Body of pancreas (tissue), 4 donors: Measurements from ENCODE around the gene BCL11B. TPM values are rescaled to one million over a fixed set of nuclear protein-coding genes. Genes with fewer than 3 reads are reported as not detected.

Experiments
- ATAC-seq: fragments of 150-250 bp; one replicate; pipeline ENCODE4 v1.9.1; 2016
- DNase-seq, 4 donors: peaks; one replicate each; pipeline ENCODE4 v3.0.0-alpha.2; 2019
- H3K27ac ChIP-seq, 4 donors: fragments of 200-600 bp; sonication (generic); 1 replicate in 3 of 4; 2 replicates in 1 of 4; pipeline versions ENCODE4 v1.5.1 to v1.6.1; 2016 to 2019; ENCODE audit warnings: mild to moderate bottlenecking in 1 of 4, mixed read lengths in 1 of 4, moderate library complexity in 1 of 4
- H3K27me3 ChIP-seq, 2 donors: fragments of 200-600 bp; sonication (generic); one replicate each; pipeline ENCODE4 v1.6.0; 2016; ENCODE audit warnings: mild to moderate bottlenecking in 1 of 2
- H3K36me3 ChIP-seq, 2 donors: fragments of 200-600 bp; sonication (generic); replicated peaks in 1 of 2; 2 replicates each; pipeline ENCODE4 v1.5.1; 2016; ENCODE audit warnings: low read depth in 2 of 2; ENCODE audit not compliant: insufficient read depth in 1 of 2
- H3K4me1 ChIP-seq: fragments of 200-600 bp; sonication (generic); one replicate; pipeline ENCODE4 v1.6.0; 2016
- H3K4me3 ChIP-seq, 2 donors: fragments of 200-600 bp; sonication (generic); 1 replicate in 1 of 2; 2 replicates in 1 of 2; pipeline ENCODE4 v1.5.1; 2016 to 2019
- H3K9me3 ChIP-seq, 3 donors: fragments of 200-600 bp; sonication (generic); 1 replicate in 2 of 3; 2 replicates in 1 of 3; pipeline ENCODE4 v1.5.1; 2016
- POLR2A ChIP-seq, 3 donors: fragments of 450-650 bp; IDR thresholded peaks; one replicate each; pipeline ENCODE4 v1.6.1; 2016; ENCODE audit warnings: antibody characterized with exemption in 3 of 3, mild to moderate bottlenecking in 2 of 3
- WGBS, 2 donors: methylation state at CpG; one replicate each; pipeline ENCODE4 v1.1.5; 2017; 5-methylcytosine and 5-hydroxymethylcytosine counted together
- intact Hi-C: fragments of 100-400 bp; cut with DNase I; formaldehyde crosslinking; loops from one replicate; pipeline ENCODE4 v1.15.1; 2023
- total RNA-seq, 2 donors: library from RNA; depleted of rRNA; stranded (reverse); fragments of >200 nt; gene quantifications; one replicate each; pipeline ENCODE4 v1.1.0, GENCODE V29; 2016
- TF ChIP-seq, protein P1 (sequence below), 7 experiments: fragments of 450-650 bp in 4 of 7; fragments of 200-600 bp in 3 of 7; sonication (generic) in 3 of 7; IDR thresholded peaks; one replicate each; pipeline ENCODE4 v1.5.1; 2016 to 2019; ENCODE audit warnings: antibody characterized with exemption in 7 of 7

The BCL11B gene
- total RNA-seq, 2 donors from 2014 or later = 0.78 TPM; not detected in 1

GRCh38 chr14:99159341-99160340 is 112.4 kb downstream of the BCL11B start:
- Histone ChIP-seq H3K4me3 (no peak overlapping the region), H3K27ac (no peak overlapping the region), H3K27me3 (no peaks in the 10 kb centered on the region), H3K4me1 (peaks cover 19% of the 10 kb centered on the region), H3K9me3 (no peaks in the 10 kb centered on the region), H3K36me3 (no peaks in the 10 kb centered on the region)
- no peak for ATAC-seq
- DNase-seq = no peak
- intact Hi-C loops = no loop called here
- 76 to 83% methylated on average over 12 to 22 of the region's 22 CpGs for WGBS, 2 donors
- TF ChIP-seq, protein P1, sequence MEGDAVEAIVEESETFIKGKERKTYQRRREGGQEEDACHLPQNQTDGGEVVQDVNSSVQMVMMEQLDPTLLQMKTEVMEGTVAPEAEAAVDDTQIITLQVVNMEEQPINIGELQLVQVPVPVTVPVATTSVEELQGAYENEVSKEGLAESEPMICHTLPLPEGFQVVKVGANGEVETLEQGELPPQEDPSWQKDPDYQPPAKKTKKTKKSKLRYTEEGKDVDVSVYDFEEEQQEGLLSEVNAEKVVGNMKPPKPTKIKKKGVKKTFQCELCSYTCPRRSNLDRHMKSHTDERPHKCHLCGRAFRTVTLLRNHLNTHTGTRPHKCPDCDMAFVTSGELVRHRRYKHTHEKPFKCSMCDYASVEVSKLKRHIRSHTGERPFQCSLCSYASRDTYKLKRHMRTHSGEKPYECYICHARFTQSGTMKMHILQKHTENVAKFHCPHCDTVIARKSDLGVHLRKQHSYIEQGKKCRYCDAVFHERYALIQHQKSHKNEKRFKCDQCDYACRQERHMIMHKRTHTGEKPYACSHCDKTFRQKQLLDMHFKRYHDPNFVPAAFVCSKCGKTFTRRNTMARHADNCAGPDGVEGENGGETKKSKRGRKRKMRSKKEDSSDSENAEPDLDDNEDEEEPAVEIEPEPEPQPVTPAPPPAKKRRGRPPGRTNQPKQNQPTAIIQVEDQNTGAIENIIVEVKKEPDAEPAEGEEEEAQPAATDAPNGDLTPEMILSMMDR (IDR thresholded peaks at IDR 0.05) = no peak
- no peak for TF ChIP-seq POLR2A (IDR thresholded peaks at IDR 0.05)

DNA sequence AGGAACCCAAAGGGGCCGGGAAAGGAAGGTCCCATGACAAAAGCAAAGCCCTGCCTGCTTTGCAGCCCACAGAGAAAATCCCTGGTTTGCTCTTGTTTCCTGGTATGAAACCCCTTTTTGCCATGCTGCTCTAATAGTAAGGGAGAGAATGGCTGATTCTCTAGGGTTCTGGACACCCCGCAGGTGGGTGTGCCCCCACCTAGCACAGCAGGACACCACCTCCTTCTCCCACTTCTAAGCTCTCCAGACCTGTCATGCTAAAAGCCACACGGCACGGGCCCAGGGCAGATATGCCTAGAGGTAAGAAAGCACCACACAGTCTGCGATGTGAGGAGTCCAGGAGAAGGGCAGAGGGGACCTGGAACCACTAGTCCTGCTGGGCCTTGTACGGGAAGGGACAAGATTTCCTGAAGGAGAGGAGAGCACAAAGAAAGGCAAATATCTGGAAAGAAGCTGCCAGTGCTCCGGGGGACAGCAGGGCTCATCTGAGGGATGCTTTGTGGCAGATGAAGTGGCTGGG is 113.3 kb downstream of the BCL11B start:
- no peaks in the 10 kb centered on the region for H3K9me3 ChIP-seq
- H3K4me1 ChIP-seq = peaks cover 22% of the 10 kb centered on the region
- no peak overlapping the region for H3K4me3 ChIP-seq
- TF ChIP-seq POLR2A (IDR thresholded peaks at IDR 0.05) = no peak
- TF ChIP-seq, protein P1 (IDR thresholded peaks at IDR 0.05) = no peak
- DNase-seq (no peak), ATAC-seq (no peak)
- intact Hi-C loops = no loop called here
- 72% methylated on average over 6 to 7 of the region's 7 CpGs for WGBS, 2 donors
- no peak overlapping the region for H3K27ac ChIP-seq
- H3K27me3 ChIP-seq = no peaks in the 10 kb centered on the region
- no peaks in the 10 kb centered on the region for H3K36me3 ChIP-seq

DNA sequence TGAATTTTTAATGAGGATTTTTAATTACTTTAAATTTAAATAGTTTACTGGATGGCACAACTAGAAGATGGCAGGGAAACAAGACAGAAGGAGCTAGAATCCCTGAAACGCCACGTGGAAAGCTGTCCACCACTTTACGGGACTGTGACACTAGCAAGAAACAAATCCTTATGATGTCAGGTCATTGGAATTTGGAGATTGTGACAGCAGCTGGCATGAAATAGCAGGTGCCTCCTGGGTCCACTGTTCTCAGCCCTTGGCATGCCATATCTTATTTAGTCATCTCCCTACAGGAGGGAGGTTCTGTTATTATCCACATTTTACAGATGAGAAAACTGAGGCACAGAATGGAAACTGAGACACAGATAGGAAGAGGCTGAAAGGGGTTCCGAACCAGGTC is 113.8 kb downstream of the BCL11B start:
- intact Hi-C loops = no loop called here
- Histone ChIP-seq H3K4me3 (no peak overlapping the region), H3K27me3 (no peaks in the 10 kb centered on the region), H3K27ac (no peak overlapping the region), H3K36me3 (no peaks in the 10 kb centered on the region), H3K9me3 (no peaks in the 10 kb centered on the region), H3K4me1 (peaks cover 22% of the 10 kb centered on the region)
- ATAC-seq = peak; percentile 50
- TF ChIP-seq, protein P1 (IDR thresholded peaks at IDR 0.05) = no peak
- no peak for TF ChIP-seq POLR2A (IDR thresholded peaks at IDR 0.05)
- 56 to 61% methylated on average over 4 of the region's 4 CpGs for WGBS, 2 donors
- DNase-seq = peak in 2 of 4 donors; percentile 22 to 24

DNA sequence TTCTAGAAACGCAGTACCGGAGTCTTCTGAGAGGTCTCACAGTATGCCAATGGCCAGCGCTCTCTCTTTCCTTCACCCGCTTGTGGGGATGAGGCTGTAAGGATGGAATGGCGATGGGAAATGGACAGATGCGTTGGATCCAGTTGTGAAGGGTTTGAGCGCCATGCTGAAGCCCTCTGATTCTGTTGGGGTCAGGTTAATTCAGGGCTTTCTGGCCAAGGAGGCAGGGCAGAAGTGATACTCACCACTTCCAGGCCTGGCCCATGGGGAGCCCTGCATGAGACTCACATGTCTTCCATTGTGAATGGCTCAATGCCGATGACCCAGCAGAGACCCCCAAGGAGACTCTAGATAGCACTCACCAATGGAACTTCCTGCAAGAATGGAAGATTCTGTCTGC is 114.3 kb downstream of the BCL11B start:
- TF ChIP-seq, protein P1 (IDR thresholded peaks at IDR 0.05) = no peak
- TF ChIP-seq POLR2A (IDR thresholded peaks at IDR 0.05) = no peak
- Histone ChIP-seq H3K4me3 (no peak overlapping the region), H3K27me3 (no peaks in the 10 kb centered on the region), H3K4me1 (peaks cover 22% of the 10 kb centered on the region), H3K36me3 (no peaks in the 10 kb centered on the region), H3K9me3 (no peaks in the 10 kb centered on the region), H3K27ac (no peak overlapping the region)
- ATAC-seq (no peak), DNase-seq (no peak)
- 96 to 97% methylated on average over 7 to 8 of the region's 8 CpGs for WGBS, 2 donors
- intact Hi-C loops = no loop called here
